ENCODE measurements around the gene SLC36A4.
"Not testable (repeated sequence)": the region's sequence is repeated elsewhere in the genome, so short reads cannot be mapped to it uniquely, and the experiment has no call there.

The SLC36A4 gene

DNA sequence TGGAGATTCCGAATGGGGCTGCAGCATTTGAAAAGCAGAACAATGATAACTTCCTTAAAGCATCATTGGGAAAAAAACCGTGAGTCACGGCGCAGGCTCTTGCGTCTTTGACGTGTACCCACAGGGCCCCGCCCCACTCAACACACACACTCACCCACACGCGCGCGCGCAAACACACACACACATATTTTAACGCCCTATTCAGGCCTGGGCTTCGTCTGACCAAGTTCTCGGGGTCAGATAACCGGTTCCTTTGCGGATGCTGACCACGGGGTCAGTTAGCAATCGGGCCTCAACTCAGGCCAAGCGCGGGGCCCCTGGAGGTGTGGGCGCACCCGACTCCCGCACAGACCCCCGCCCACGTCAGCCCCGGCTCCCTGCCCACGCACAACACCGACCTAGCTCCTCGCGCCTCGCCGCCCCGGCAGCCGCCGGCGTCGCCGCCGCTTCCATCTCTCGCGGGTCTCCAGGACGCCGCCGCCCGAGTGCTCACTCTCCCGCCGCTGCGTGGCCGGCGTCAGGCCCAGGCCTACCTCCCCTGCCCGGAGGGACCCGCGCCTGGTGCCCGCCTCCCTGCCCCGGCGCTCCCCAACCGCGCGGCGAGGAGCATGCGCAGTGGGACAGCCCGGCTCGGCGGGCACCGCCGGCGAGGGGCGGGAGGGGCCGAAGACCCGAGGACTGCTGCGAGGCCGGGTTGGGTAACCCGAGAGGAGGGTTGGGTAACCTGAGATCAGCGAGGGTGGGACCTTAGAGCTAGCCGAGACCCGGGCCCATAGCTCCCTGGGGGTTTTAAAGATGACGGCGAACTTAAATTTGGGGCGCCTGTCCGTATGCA is at the start of gene SLC36A4:
Gene SLC36A4 (minus strand): TSS at position 612 of the 835 bp plus-strand sequence. CDS start 159 bp downstream, at position 453.
- FAIRE-seq (peak; percentile 94), DNase-seq (ENCODE audit: extremely low spot score, insufficient read length, low read depth) (peak; percentile 46)

DNA sequence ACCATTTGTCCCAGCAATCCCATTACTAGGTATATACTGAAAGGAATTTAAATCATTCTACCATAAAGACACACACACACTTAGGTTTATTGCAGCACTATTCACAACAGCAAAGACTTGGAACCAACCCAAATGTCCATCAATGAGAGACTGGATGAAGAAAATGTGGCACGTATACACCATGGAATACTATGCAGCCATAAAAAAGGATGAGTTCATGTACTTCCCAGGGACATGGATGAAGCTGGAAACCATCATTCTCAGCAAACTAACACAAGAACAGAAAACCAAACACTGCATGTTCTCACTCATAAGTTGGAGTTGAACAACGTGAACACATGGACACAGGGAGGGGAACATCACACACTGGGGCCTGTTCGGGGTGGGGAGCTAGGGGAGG is 49.0 kb upstream of the SLC36A4 start:
- not testable (repeated sequence) for DNase-seq (ENCODE audit: extremely low spot score, insufficient read length, low read depth); FAIRE-seq

DNA sequence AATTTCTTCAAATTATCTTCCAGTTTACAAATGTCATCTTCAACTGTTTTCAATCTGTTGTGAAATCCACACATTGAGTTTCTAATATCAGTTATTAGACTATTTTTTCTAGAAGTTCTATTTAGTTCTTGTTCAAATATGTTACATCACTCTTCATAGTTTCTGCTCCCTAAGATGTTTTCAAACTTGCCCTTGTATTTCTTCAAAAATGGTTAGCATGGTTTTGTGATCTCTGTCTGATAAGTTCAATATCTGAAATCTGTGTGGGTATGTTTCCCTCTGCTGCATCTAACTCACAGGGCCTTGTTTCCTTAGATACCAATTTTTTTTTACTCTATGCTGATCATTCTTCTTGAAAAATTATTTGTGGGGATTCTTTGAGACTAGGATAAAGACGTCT is 46.2 kb upstream of the SLC36A4 start:
- DNase-seq (ENCODE audit: extremely low spot score, insufficient read length, low read depth) (no peak), FAIRE-seq (no peak)

DNA sequence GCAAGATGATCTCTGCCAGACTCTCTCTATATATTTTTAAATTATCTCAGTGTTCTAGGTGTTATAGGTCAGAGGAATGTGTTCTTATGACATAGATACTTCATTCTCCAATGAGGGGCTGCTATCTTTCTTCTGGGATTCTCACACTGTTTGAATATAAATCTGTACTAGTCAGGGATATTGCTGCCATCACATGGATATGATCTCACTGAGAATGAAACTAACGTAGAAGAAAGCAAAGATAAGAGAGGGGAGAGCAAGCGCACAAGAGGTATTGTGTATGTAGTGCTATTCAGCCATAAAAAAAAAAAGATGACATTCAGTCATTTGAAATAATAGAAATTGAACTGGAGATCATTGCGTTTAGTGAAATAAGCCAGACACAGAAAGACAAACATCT is 42.2 kb upstream of the SLC36A4 start:
- FAIRE-seq, result no peak

DNA sequence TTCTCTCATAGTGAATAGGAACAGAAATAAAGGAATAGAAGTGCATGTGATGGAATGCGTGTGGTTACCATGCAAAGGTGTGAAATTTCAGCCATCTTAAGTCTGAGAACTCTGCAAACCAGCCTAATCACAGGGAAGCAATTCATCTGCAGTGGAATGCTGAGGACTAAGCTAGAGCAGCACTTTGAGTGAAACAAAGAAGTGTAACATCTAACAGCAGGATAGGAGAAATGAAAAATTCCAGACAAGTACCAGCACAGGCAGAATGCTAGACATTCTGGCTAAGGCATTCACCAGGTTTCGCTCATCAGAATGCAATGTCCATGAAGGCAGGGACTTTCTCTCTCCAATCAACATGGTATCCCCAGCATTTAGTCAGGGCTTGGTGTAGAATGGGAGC is 41.2 kb upstream of the SLC36A4 start:
- FAIRE-seq (no peak), DNase-seq (ENCODE audit: extremely low spot score, insufficient read length, low read depth) (no peak)

More for the DNA sequence above, 42.2 kb upstream of the SLC36A4 start:
- no peak for DNase-seq (ENCODE audit: extremely low spot score, insufficient read length, low read depth)

DNA sequence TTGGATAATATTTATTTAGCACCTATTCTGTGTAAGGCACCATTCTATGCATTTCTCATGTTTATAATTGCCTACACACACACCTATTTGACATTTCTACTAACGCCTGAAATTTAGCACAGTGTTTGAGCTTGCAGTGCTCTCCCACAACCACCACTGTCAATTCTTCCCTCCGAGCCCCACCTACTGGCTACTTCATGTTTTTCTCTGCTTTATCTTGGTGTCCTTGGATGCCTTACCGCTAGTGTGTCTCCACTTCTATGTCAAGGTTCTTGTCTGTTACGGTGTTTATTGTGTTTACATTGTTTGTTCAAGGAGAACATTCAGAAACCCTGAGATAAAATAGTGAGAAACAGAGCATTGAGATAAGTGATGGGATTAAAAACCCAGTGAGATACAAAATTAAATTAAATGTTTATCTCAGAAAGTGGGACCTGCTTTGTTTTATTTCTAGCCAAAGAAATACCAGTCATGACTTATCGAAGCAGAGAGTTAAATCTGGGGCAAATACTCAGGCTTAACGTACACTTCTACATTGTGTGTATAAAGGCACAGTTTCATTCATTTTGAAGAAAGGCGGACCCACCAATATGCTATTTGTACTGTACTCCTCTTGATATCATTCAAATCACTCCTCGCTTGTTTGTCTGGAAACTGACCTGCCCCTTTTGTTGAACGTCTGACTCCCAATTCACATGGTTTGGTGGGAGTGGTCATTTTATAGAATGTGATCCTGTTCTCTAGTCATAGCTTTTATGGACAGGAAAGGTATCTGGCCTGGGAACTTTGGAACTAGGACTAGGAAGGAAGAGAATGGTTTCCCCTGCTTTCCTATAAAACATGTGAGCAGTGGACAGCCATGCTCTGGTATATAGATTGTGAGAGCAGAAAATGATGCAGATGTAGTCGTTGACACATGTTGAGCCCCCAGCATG is 39.2 kb upstream of the SLC36A4 start:
- peak; percentile 52 for FAIRE-seq
- DNase-seq (ENCODE audit: extremely low spot score, insufficient read length, low read depth), result no peak

DNA sequence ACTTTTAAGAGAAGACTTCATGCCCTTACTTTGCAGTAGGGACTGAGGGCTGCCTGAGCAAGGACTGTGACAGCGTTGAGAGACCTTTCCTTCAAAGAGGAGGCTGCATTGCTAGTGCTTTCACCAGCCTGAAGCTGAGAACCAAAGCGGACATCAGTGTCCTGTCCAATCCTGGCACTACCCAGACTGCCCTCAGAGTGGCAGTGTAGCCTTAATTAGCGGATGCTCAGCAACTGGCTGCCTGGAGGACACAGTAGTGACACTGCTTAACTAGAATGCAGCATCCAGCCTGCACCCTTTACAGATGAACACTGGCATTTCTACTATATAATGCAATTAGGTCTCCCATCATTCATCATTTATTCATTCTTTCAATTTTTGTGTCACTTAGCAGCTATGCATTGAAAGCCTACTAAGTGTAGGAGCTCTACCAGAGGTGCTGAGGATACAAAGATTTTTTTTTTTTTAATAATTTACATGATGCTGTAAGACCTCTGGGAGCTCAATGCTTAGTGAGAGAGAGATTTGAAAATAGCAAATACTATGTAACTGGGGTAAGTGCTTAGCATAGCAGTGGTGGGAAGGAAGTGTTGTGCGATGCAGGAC is 36.9 kb upstream of the SLC36A4 start:
- DNase-seq (ENCODE audit: extremely low spot score, insufficient read length, low read depth) (peak; percentile 9), FAIRE-seq (peak; percentile 73)

DNA sequence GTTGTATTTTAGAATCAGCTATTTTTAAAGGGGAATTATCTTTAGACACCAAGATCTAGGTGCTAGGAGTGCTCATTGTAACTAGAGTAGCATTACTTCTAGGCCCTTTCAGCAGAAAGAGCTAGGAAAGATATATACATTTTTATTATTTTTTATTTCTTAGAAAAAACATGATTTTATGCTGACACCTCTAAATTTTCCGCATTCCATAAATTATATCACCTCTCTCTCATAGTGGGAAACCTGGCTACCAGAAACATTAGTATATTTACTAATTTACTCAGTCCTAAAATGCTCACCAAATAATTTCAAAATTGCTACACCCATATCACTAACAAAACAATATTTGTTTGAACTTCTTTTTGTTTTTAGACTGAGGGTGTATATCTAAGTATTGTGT is 32.1 kb upstream of the SLC36A4 start:
- no peak for FAIRE-seq

DNA sequence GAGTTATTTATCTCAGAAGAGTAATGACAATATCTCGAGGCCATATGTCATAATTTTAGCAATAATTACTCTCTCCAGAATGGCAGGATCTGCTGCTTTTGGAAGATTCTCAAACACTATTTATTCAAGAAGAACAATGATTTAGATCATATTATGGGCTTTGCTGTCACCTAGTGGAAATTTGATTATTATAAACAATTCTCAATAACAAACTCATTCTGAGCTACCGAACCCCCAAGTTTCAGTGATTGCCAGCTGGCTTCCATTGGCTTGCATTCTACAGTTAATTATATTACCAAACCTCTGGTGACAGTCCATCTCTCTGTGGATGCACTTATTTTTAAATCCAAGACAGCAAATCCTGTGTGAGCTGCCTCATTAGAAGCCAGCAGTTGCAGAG is 27.9 kb upstream of the SLC36A4 start:
- no peak for FAIRE-seq

More for the DNA sequence above, 32.1 kb upstream of the SLC36A4 start:
- no peak for DNase-seq (ENCODE audit: extremely low spot score, insufficient read length, low read depth)

DNA sequence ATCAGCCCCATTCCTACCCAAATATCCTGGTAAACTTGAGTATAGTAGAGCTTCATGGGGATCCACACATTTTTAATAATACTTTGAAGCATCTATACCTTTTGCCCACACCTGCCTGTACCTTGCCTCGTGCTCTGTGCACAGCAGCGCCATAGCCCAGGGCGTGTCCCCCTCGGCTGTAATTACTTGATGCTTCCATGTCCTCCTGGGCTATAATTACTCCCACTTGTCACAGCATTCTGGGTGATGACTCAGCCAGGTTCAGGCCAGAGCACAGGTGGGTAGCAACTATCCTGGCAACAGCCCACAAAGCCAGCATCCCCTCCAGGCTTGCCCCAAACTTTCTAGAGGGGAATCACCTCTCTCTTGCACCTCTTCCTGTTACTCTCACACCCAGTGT is 23.7 kb upstream of the SLC36A4 start:
- FAIRE-seq, result no peak
- no peak for DNase-seq (ENCODE audit: extremely low spot score, insufficient read length, low read depth)

More for the DNA sequence above, 27.9 kb upstream of the SLC36A4 start:
- DNase-seq (ENCODE audit: extremely low spot score, insufficient read length, low read depth), result no peak

DNA sequence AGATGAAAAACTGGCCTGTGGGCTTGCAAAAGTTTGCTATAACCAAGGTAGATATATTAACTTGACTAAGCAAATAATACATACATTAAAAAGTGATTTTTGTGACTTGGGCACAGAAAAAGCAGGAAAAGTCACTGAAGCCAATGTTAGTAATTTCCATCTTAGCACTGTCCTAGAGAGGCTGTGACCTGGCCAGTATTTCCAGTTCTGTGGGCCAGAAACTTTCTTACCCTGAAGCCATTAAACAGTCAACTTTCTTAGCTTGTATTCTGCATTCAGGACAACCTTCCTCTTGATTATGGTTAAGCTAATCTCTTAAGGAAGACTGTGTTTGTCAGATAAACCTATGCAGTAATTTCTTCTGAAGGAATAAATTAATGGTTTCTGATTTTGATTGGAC is 22.3 kb upstream of the SLC36A4 start:
- FAIRE-seq, result no peak
- no peak for DNase-seq (ENCODE audit: extremely low spot score, insufficient read length, low read depth)

DNA sequence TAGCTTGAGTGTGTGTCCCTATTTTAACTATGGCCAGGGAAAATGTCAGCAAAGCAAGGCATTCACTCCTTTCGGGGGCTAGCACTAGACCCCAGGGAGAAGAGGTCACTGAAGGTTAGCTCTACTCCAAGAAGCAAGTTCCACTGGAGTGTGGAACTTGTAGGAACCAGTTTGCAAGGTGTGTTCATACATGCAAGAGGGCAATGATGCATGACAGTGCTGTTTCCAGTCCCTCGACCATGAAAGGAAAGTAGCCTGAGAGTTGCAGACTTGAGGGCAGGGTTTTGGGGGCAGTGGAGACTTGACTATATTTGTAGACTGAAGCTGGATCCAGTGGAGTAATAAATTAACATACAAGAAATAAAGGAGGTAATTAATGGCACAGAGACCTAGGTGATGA is 21.6 kb upstream of the SLC36A4 start:
- DNase-seq (ENCODE audit: extremely low spot score, insufficient read length, low read depth), result no peak
- FAIRE-seq, result no peak

DNA sequence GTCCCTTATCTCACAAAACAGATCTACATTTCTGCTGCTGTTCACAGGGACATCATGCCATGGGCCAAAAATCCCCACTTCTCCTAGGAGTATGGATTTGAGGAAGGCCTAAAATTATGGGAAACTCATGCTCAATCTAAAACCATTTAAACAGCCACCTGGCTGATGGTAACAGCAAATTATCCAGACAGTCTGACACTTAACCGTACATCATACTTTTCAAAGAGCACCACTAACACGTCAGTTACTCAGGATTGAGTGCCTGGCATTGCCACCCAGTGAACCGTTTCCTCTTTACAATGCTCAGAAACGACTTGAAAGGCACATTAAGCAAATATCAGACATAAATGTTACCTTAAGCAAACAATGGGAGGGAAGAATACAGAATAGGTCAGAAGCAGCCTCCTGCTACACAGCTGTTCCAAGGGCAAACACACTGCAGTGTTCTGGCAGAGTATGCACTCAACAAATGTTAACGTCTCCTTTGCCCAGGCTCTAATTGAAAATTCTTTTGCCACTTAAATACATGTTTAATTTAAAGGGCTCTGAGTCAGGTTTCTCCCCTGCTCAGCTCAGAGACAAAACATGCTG is 18.8 kb upstream of the SLC36A4 start:
- FAIRE-seq (no peak), DNase-seq (ENCODE audit: extremely low spot score, insufficient read length, low read depth) (no peak)

DNA sequence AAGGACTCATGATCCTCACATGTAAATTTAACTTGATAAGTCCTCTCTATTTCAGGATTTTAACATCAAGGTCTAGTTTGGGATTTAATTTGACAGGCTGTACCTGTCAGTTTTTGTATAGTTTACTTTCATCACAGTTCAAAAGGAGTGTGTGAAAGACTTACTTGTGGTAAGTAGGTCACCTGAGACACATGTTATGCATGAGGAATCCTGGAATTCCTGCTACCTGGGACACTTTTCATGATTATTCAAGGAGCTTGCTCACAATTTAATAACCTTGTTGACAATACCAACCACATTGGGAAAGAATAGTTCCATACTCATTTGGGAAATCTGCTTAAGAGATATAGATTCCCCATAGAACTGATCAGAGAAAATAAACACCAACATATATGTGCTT is 15.8 kb upstream of the SLC36A4 start:
- no peak for DNase-seq (ENCODE audit: extremely low spot score, insufficient read length, low read depth)
- no peak for FAIRE-seq

DNA sequence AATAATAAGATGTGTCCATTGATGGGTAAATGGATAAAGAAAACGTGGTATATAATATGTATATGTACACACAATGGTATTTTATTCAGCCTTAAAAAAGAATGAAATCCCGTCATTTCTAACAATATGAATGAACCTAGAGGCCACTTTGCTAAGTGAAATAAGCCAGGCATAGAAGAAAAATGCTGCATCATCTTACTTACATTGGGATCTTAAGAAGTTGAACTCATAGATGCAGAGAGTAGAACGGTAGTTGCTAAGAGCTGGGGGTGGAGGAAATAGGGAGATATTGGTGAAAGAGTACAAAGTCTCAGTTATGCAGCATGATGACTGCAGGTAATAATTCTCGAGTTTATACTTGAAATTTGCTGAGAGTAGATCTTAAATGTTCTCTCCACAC is 14.3 kb upstream of the SLC36A4 start:
- FAIRE-seq, result no peak
- no peak for DNase-seq (ENCODE audit: extremely low spot score, insufficient read length, low read depth)

DNA sequence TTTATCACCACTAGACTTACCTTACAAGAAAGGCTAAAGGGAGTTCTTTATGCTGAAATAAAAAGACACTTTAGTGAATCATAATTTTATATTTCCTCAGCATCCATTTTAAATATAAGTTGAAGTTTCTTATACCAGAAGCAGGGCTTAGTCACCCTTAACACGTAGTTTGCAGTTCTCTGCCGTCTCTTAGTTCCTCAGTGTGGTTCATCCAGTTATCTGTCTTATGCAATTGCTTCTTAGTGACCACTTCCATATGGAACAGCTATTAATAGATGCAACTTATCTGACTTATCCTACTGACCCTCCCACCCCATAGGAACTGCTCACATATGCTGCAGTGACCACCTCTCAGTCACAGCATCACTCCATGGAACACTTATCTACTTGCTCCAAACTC is 11.7 kb upstream of the SLC36A4 start:
- FAIRE-seq, result no peak
- DNase-seq (ENCODE audit: extremely low spot score, insufficient read length, low read depth), result no peak

DNA sequence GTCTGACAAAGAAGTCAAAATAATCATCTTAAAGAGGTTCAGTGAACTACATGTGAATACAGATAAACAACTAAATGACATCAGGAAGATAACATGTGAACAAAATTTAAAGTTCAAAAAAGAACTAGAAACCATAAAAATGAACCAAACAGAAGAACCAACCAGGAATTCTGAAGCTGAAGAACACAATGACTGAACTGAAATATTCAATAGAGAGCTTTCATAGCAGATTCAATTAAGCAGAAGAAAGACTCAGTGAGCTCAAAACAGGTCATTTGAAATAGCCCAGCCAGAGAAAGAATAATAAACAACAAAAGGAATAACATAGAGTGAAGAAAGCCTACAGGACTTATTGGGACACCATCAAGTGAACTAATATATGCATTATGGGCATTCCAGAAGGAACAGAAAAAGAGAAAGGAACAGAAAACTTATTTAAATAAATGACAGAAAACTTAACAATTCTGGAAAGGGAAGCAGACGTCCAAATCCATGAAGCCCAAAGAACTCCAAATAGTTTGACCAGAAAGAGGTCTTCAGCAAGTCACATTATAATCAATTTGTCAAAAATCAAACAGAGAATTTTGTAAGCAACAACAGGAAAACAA is 11.0 kb upstream of the SLC36A4 start:
- no peak for DNase-seq (ENCODE audit: extremely low spot score, insufficient read length, low read depth)
- FAIRE-seq, result no peak

DNA sequence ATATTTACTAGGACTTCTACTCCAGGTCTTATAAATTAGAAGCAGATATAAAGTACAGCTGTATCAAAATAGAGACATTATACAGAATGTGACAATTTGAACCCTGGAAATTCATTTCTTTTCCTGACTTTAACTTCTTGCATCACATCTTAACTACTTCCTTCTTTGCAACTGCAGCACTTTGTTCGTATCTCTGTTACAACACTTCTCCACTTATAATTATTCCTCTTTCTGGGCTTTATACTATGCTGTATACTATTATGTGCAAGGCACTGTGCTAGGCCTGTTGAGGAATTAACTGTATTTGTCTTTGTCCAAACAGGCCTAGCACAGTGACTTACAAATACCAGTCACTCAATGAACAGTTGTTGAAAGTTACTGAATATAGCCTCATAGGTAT is 1.8 kb upstream of the SLC36A4 start:
- no peak for DNase-seq (ENCODE audit: extremely low spot score, insufficient read length, low read depth)
- FAIRE-seq, result no peak

DNA sequence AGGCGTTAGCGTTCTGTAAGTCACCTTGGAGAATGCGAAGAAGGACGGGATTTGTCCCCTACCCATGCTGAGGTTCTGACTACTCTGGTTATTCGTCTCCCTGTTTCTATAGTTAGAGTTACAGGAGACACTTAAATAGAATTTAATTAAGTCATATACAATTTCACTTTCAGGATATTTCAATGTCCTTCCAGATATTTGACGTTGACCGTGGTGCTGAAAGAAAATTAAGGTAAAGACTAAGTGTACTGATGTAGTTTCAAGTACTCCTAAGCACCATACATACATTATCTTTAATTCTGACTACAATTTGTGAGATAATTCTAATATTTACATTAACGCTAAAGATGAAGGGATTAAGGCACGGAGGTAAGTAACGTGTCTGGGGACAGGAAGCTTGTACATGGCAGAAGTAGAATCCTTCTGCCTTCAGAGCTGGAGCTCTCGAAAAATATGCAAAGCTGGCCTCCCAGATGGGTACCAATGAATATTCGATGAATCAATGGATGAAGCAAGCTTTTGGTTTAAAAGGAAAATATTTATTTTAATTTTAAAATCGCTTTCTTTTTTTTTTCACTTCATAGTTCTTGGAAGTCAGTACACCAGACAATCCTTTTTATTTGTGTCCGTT is 539 bp upstream of the SLC36A4 start:
- no peak for DNase-seq (ENCODE audit: extremely low spot score, insufficient read length, low read depth)
- FAIRE-seq, result no peak
